HL-60/S4 treated with phorbol 12-myristate 13-acetate at 8.2 ng/mL for 4 days and 3 days (cell line): ENCODE data around the gene UVSSA.

Experiments used
- in situ Hi-C: fragments of 300-500 bp; cut with MboI; formaldehyde crosslinking; loops from 2 replicates; pipeline ENCODE4 v1.15.0; 2022; ENCODE audit warnings: low sequenced_read_pairs

UVSSA gene

GRCh38 chr4:1359976-1360375, 13.0 kb downstream of the UVSSA start:
- in situ Hi-C loops, result loop anchor here (25.0 kb wide), 1 partner anchor 223 kb away; no protein-coding TSS in a partner anchor

GRCh38 chr4:1360423-1361283, 13.6 kb downstream of the UVSSA start:
- in situ Hi-C loops, result loop anchor here (25.0 kb wide), 1 partner anchor 223 kb away; no protein-coding TSS in a partner anchor

GRCh38 chr4:1361431-1361830, 14.4 kb downstream of the UVSSA start:
- in situ Hi-C loops, result loop anchor here (25.0 kb wide), 1 partner anchor 224 kb away; no protein-coding TSS in a partner anchor

- in situ Hi-C loops, result loop anchor here (25.0 kb wide), 1 partner anchor 225 kb away; no protein-coding TSS in a partner anchor
These were observed 15.0 kb downstream of the UVSSA start for GRCh38 chr4:1362046-1362445.

- in situ Hi-C loops, result loop anchor here (25.0 kb wide), 1 partner anchor 225 kb away; no protein-coding TSS in a partner anchor
These were observed 15.5 kb downstream of the UVSSA start for GRCh38 chr4:1362521-1362920.

GRCh38 chr4:1363513-1363912, 16.5 kb downstream of the UVSSA start:
- in situ Hi-C loops, result loop anchor here (25.0 kb wide), 1 partner anchor 226 kb away; no protein-coding TSS in a partner anchor

GRCh38 chr4:1364217-1364616, 17.2 kb downstream of the UVSSA start:
- in situ Hi-C loops, result loop anchor here (25.0 kb wide), 1 partner anchor 227 kb away; no protein-coding TSS in a partner anchor

GRCh38 chr4:1364748-1365147, 17.7 kb downstream of the UVSSA start:
- in situ Hi-C loops, result loop anchor here (25.0 kb wide), 1 partner anchor 227 kb away; no protein-coding TSS in a partner anchor

- in situ Hi-C loops, result loop anchor here (25.0 kb wide), 1 partner anchor 228 kb away; no protein-coding TSS in a partner anchor
These were observed 18.5 kb downstream of the UVSSA start for GRCh38 chr4:1365271-1366178.

- in situ Hi-C loops, result loop anchor here (25.0 kb wide), 1 partner anchor 229 kb away; no protein-coding TSS in a partner anchor
These were observed 19.6 kb downstream of the UVSSA start for GRCh38 chr4:1366371-1367229.

GRCh38 chr4:1367230-1367935, 20.4 kb downstream of the UVSSA start:
- in situ Hi-C loops, result loop anchor here (25.0 kb wide), 1 partner anchor 230 kb away; no protein-coding TSS in a partner anchor

GRCh38 chr4:1367936-1368289, 20.9 kb downstream of the UVSSA start:
- in situ Hi-C loops, result loop anchor here (25.0 kb wide), 1 partner anchor 231 kb away; no protein-coding TSS in a partner anchor

GRCh38 chr4:1368421-1369090, 21.5 kb downstream of the UVSSA start:
- in situ Hi-C loops, result loop anchor here (25.0 kb wide), 1 partner anchor 231 kb away; no protein-coding TSS in a partner anchor

GRCh38 chr4:1369091-1369450, 22.1 kb downstream of the UVSSA start:
- in situ Hi-C loops, result loop anchor here (25.0 kb wide), 1 partner anchor 232 kb away; no protein-coding TSS in a partner anchor

GRCh38 chr4:1369479-1370079, 22.6 kb downstream of the UVSSA start:
- in situ Hi-C loops, result loop anchor here (25.0 kb wide), 1 partner anchor 232 kb away; no protein-coding TSS in a partner anchor

- in situ Hi-C loops, result loop anchor here (25.0 kb wide), 1 partner anchor 233 kb away; no protein-coding TSS in a partner anchor
These were observed 23.5 kb downstream of the UVSSA start for GRCh38 chr4:1370321-1371124.
